ENCODE results near the gene PITX1. TPM values are rescaled to one million over a fixed set of nuclear protein-coding genes. Genes with fewer than 3 reads are reported as not detected.
A peak's percentile ranks its signal among the peaks of the same experiment; 100 is the strongest.

PITX1 gene
- total RNA-seq, 3 donors from 2014 or later: 0.15 to 2.1 (median 0.33) TPM

GRCh38 chr5:135012951-135013391 is 21.1 kb downstream of the PITX1 start:
- intact Hi-C loops (cut with DNase I; ENCODE audit: low total_unique reads): loop anchor here (5.0 kb wide), 1 partner anchor 654 kb away; no protein-coding TSS in a partner anchor
- peak; percentile 63 to 66 for DNase-seq (ENCODE audit: low spot score in 2 of 2)
- Histone ChIP-seq H3K4me3 (no peak overlapping the region), H3K9me3 (no peaks in the 10 kb centered on the region), H3K4me1 (peaks cover 0 to 8% of the 10 kb centered on the region in 2 donors), H3K36me3 (no peaks in the 10 kb centered on the region), H3K27me3 (no peaks in the 10 kb centered on the region), H3K27ac (peak overlapping the region; percentile 36 to 44)
- no peak for TF ChIP-seq POLR2AphosphoS5 (IDR thresholded peaks at IDR 0.05)

GRCh38 chr5:135012033-135012588 is 21.9 kb downstream of the PITX1 start:
- Histone ChIP-seq H3K4me3 (no peak overlapping the region), H3K36me3 (no peaks in the 10 kb centered on the region), H3K27ac (no peak overlapping the region), H3K4me1 (peaks cover 0 to 8% of the 10 kb centered on the region in 2 donors), H3K9me3 (no peaks in the 10 kb centered on the region), H3K27me3 (no peaks in the 10 kb centered on the region)
- peak in 1 of 2 donors; percentile 47 for DNase-seq (ENCODE audit: low spot score in 2 of 2)
- TF ChIP-seq POLR2A (IDR thresholded peaks at IDR 0.05): no peak
- no peak for TF ChIP-seq CTCF (IDR thresholded peaks at IDR 0.05)
- TF ChIP-seq POLR2AphosphoS5 (IDR thresholded peaks at IDR 0.05): no peak
- intact Hi-C loops (cut with DNase I; ENCODE audit: low total_unique reads): loop anchor here (5.0 kb wide), 1 partner anchor 655 kb away; no protein-coding TSS in a partner anchor

- no peaks in the 10 kb centered on the region for H3K27me3 ChIP-seq
- TF ChIP-seq POLR2AphosphoS5 (IDR thresholded peaks at IDR 0.05) (no peak), CTCF (IDR thresholded peaks at IDR 0.05) (no peak), POLR2A (IDR thresholded peaks at IDR 0.05) (no peak)
- H3K4me3 ChIP-seq: no peak overlapping the region
- H3K9me3 ChIP-seq: no peaks in the 10 kb centered on the region
- intact Hi-C loops (cut with DNase I; ENCODE audit: low total_unique reads): loop anchor here (5.0 kb wide), 1 partner anchor 656 kb away; no protein-coding TSS in a partner anchor
- H3K27ac ChIP-seq: no peak overlapping the region
- peak in 1 of 2 donors; percentile 37 for DNase-seq (ENCODE audit: low spot score in 2 of 2)
- peaks cover 0 to 8% of the 10 kb centered on the region in 2 donors for H3K4me1 ChIP-seq
- H3K36me3 ChIP-seq: no peaks in the 10 kb centered on the region
Measured at GRCh38 chr5:135011355-135012032, 22.5 kb downstream of the PITX1 start.

- no peak overlapping the region for H3K4me3 ChIP-seq
- no peak overlapping the region for H3K27ac ChIP-seq
- intact Hi-C loops (cut with DNase I; ENCODE audit: low total_unique reads): loop anchor here (5.0 kb wide), 1 partner anchor 657 kb away; no protein-coding TSS in a partner anchor
- peak in 1 of 2 donors; percentile 46 for DNase-seq (ENCODE audit: low spot score in 2 of 2)
- no peaks in the 10 kb centered on the region for H3K36me3 ChIP-seq
- H3K4me1 ChIP-seq: peaks cover 0 to 8% of the 10 kb centered on the region in 2 donors
- H3K27me3 ChIP-seq: no peaks in the 10 kb centered on the region
- no peak for TF ChIP-seq POLR2A (IDR thresholded peaks at IDR 0.05)
- no peaks in the 10 kb centered on the region for H3K9me3 ChIP-seq
Measured at GRCh38 chr5:135010502-135011354, 23.3 kb downstream of the PITX1 start.

- Histone ChIP-seq H3K4me3 (no peak overlapping the region), H3K36me3 (no peaks in the 10 kb centered on the region), H3K27me3 (no peaks in the 10 kb centered on the region), H3K9me3 (no peaks in the 10 kb centered on the region), H3K4me1 (peaks cover 0 to 8% of the 10 kb centered on the region in 2 donors), H3K27ac (no peak overlapping the region)
- intact Hi-C loops (cut with DNase I; ENCODE audit: low total_unique reads): loop anchor here (5.0 kb wide), 1 partner anchor 657 kb away; no protein-coding TSS in a partner anchor
- no peak for TF ChIP-seq POLR2AphosphoS5 (IDR thresholded peaks at IDR 0.05)
- TF ChIP-seq POLR2A (IDR thresholded peaks at IDR 0.05): no peak
- TF ChIP-seq CTCF (IDR thresholded peaks at IDR 0.05): no peak
- peak; percentile 51 to 59 for DNase-seq (ENCODE audit: low spot score in 2 of 2)
Measured at GRCh38 chr5:135009736-135010501, 24.1 kb downstream of the PITX1 start.
